GM19395 (cell line): Measurements from ENCODE around the gene MPC1.
A peak's percentile ranks its signal among the peaks of the same experiment; 100 is the strongest.
"Not testable (repeated sequence)": the region's sequence is repeated elsewhere in the genome, so short reads cannot be mapped to it uniquely, and the experiment has no call there.

ENCODE experiments used
- ATAC-seq: cut with Tn5 transposase; IDR thresholded peaks from one replicate; pipeline ENCODE4 v1.9.1; 2021; ENCODE audit warnings: mild to moderate bottlenecking, moderate library complexity; ENCODE audit not compliant: unreplicated experiment

The MPC1 gene

DNA sequence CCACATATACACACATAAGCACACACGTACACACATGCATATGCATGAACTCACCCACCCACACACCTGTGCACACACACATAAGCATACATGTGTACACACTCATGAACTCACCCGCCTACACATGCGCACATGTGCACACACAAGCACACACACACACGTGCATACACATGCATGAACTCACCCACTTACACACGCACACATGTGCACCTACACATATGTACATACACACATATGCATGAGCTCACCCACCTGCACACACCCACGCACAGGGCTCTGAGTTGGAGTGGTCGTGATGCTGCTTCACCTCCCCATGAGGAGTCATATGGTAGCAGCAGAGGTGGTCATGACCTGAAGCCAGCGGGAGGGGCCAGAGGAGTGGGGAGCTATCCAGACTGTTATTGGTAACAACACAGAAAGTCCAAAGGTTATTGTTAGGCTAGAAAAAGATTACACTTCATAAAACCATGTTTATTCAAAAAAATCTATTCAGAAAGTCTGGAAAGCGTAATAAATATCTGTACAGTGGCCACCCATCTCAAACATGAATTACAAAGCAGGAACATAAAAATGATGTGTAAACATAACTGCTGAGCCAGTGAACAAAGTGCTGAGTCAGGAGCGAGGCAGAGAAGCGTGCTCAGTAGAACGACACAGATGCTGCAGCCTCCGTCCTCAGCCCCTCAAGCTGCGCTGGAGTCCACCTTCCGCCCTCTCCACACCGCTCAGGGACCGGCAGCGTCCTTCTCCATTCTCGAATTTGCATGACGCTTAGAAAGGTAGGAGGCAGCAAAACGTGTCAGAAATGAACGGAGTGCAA lies 26.4 kb upstream of the MPC1 start:
- no peak for ATAC-seq

DNA sequence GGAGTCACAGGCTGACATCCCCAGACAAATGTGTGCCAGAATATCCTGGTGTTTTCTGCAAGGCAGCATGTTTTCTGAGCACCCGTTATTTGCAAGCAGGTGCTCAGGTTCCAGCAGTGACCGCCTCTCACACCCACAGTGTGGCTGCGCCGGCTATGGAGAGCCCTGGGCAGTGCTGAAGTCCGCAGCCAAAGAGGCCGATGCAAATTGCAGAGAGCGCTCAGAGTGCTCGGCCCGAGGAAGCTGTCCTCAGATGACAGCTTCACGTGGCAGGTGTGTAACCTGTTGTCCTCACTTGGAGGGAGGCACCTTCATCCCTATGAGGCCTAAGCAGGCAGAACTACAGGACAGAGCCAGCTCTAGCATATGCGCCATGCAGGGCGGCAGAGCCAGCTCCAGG lies 23.5 kb upstream of the MPC1 start:
- no peak for ATAC-seq

DNA sequence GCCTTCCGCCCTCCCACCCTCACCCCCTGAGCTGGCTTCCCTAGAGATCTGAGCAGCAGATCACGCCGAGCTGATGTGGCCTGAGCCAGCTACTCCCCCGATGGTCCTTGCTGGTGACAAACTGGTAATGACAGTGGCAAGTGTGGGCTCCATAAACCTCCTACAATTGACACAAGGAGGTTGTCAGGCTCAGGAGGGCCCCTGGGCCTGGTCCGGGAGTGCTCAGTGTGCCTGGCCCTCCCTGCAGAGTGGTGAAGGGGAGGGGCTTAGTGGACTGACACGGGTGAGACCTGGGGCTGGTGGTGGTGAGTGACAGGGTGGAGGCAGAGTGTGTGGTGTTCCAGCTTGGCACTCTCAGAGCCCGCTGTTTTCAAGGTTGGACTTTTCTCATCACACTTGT lies 22.6 kb upstream of the MPC1 start:
- ATAC-seq = no peak

DNA sequence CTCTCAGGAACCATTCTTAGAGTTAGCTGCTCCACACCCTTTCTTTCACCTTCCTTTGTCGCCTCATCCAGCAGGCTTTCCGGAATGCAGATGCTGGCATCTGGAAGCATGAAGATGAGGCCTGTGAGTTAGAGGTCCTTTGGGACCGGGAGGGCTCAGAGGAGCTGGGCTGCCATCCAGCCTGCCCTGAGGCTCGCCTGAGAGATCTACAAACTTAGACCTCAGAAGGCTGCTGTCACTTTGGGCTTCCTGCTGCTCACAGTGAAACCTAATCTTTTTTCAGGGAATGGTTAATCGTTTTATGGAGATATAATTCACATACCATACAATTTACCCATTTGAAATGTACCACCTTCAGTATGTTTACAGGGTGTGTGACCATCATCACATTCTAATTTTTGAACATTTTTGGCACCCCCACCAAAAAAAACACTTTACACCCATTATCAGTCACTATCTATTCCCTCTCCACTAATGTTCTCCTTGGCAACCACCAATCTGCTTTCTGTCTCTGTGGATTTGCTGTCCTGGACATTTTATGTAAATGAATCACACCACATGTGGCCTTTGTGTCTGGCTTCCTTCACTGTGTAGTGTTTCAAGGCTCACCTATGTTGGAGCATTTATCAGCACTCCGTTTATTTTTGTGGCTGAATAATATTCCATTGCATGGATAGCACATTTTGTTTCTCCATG lies 20.0 kb upstream of the MPC1 start:
- ATAC-seq = no peak

DNA sequence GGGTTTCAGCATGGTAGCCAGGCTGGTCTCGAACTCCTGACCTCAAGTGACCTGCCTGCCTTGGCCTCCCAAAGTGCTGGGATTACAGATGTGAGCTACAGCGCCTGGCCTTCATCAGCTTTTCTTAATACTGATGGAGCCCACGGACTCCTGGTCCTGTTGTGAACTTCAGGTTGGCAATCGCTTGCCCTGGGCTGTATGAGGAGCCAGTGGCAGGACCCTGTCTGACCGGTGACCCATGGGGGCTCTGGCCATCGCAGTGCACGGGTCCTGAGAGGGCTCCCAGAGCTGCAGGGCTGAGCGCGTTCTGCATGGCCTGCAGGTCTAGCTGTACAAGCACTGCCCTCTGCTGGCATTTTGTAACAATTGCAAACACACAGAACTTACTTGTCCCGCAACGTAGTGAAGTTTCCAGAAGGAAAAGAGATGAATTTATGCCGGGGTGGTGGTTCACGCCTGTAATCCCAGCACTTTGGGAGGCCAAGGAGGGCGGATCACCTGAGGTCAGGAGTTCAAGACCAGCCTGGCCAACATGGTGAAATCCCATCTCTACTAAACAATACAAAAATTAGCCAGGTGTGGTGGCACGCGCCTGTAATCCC lies 18.0 kb upstream of the MPC1 start:
- ATAC-seq = peak; percentile 85

DNA sequence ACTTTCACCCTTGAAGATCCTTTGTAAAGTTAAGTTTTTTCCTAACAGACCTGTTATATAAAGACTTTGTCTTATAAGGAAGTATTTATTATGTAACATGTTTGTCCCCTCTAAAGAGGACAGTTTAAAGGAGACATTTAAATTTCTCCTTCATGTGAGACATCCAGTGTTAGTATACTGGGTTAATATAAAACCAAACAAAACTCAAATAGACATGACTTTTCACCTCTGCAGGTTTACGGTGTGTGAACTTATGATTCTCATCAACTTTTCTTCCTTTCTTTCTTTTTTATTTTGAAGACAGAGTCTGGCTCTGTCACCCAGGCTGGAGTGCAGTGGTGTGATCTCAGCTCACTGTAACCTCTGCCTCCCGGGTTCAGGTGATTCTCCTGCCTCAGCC lies 17.4 kb upstream of the MPC1 start:
- ATAC-seq = no peak

DNA sequence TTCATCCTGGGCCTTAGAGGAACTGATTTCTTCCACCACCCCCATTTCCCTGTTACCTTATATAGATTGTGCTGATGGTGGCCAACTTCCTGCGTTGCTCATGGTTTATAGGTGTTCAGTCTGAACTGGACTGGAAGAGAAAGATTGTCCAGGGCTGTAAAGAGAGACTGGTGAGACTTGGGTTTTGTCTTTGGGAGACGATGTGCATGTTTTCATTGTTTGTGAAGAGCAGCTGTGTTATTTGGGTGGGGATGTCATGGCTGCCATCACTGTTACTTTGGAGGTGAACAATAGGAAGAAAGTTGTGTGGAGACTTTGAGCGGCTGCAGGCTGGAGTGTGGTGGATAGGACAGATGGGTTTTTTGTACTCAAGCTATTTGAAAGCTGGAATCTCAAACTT lies 15.6 kb upstream of the MPC1 start:
- ATAC-seq = no peak

DNA sequence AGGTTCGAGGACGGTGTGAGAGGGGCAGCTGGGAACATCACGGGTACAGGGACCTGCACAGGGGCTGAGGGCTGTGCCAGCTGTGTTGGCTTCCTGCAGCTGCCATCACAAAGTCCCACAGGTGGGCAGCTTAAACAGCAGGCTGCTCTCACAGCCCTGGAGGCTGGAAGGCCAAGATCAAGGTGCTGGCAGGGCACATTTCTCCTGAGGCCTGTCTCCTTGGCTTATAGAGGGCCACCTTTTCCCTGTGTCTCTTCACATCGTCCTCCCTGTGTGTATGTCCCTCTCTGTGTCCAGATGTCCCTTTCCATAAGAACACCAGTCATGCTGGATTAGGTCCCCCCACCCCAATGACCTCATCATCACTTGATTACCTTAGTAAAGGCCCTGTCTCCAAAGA lies 15.1 kb upstream of the MPC1 start:
- no peak for ATAC-seq

DNA sequence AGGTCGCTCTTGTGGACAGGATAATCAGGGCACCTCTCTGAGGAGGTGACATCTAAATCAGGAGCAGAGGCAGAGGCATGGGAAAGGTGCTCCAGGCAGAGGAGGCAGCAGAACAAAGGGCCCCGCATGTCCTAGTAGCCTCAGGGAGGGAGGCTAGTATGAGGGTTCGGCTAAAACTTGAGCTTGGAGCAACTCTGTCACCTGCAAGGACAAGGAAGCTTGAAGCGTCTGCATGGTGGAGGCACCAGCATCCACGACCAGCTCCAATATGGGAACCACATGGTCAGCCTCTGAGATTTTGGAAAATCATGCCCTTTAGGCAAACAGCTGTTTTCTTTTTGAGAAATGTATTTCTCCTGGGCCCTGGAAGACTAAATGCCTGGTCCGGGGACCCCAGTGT lies 13.0 kb upstream of the MPC1 start:
- no peak for ATAC-seq

DNA sequence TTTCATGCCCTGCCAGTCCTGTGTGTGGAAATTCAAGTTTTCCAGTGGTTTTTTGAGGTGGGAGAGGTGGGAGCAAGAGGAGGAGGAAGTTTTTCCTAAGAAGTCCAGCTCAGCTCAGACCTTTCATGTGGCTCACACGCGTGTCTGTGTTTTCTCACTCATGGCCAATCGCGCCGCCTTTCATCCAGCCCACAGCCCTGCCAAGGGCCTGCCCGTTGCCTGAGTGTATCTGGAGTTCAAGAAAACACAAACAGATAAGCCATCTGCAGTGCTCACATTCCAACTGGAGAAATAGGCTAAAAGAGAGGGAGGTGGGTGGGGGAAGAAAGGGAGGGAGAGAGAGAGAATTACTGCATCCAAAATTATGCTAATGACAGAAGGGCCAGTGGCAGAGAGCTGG lies 12.6 kb upstream of the MPC1 start:
- no peak for ATAC-seq

DNA sequence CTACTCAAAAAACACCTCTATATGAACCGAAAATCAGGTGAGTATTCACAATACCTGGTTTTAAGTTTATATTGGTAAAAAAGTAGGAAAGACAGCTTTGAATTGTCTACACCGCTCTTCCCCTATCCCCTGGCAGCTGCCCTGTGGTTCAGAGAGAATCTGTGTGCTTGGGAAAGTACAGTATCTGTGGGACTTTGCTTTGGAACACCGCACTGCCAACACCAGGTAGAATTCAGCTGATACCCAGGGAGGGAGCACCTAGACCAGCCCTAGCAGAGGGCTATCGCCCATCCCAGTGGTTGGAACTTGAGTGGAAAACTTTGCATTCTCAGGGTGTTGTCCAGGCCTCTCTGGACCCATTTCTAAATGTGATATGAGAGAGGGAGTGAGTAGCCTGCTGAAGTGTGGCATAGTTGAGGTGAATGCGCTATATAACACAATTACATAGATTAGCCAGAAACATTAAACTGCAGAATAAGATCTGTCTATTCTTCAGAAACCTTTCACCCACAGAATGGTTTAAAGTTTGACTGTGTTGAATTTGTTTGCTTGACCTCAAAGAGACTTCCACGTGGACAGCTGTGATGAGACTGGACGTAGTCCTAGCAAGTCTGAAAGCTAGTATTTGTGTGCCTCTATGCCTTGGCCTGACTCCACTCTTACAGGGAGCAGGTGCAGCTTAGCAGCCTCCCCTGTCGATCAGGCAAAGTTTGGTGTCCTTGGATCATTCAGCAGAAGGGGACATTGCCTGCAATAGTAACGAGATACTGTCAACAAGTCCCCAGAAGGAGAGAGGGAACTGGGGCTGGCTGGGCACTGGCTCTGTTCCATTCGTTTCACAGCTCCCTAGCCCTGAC lies 11.5 kb upstream of the MPC1 start:
- no peak for ATAC-seq

DNA sequence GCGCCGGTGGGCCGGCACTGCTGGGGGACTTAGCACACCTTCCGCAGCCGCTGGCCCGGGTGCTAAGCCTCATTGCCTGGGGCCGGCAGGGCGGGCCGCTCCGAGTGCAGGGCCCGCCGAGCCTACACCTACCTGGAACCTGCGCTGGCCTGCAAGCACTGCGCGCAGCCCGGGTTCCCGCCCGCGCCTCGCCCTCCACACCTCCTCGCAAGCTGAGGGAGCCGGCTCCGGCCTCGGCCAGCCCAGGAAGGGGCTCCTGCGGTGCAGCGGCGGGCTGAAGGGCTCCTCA lies 10.7 kb upstream of the MPC1 start:
- ATAC-seq = no peak

DNA sequence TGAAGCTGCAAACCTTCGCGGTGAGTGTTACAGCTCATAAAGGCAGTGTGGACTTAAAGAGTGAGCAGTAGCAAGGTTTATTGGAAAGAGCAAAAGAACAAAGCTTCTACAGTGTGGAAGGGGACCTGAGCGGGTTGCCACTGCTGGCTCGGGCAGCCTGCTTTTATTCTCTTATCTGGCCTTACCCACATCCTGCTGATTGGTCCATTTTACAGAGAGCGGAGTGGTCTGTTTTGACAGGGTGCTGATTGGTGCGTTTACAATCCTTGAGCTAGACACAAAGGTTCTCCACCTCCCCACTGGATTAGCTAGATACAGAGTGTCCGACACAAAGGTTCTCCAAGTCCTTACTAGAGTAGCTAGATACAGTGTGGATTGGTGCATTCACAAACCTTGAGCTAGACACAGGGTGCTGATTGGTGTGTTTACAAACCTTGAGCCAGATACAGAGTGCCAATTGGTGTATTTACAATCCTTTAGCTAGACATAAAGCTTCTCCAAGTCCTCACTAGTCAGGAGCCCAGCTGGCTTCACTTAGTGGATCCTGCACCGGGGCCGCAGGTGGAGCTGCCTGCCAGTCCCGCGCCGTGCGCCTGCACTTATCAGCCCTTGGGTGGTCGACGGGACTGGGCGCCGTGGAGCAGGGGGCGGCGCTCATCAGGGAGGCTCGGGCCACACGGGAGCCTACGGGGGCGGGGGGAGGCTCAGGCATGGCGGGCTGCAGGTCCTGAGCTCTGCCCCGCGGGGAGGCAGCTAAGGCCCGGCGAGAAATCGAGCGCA lies 10.2 kb upstream of the MPC1 start:
- not testable (repeated sequence) for ATAC-seq

DNA sequence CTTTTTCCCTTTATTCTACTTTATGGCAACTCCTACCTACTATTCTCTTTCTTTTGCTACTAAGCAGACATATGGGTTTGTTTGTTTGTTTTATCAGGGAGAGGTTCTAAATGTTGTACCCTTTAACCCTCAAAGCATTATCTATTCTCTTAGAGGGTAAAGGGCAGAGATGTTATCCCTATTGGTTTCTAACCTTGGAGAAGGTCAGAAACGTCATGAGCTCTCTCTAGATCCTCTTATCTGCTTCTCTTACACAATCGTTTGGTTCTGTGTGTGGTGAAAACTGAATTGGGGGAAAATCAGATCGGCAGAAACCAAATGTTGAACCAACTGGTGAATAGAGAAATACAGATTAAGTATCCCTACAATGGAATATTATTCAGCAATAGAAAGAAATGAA lies 6.4 kb upstream of the MPC1 start:
- no peak for ATAC-seq

DNA sequence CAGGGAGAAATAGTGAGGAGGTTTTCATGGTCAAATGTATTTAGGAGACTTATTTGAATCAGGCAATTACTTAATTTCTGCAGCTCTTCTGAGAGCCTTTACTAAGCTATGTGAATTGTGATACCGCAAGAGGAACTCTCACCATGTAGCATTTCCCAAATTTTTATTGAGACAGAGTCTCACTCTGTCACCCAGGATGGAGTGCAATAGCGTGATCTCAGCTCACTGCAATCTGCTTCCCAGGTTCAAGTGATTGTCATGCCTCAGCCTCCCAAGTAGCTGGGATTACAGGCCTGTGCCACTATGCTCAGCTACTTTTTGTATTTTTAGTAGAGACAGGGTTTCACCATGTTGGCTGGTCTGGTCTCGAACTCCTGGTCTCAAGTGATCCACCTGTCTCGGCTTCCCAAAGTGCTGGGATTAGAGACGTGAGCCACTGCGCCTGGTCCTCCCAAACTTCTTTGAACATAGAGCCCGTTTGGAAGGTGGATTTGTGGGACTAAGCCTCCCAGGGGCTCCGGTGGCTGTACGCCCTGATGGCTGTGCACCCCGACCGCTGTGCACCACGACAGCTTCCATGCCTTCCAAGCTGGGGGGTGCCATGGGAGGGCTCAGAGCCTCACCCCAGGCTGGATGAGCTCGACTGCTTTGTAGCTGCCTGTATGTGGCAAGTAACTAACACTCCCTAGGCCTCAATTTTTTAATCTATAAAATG lies 5.7 kb upstream of the MPC1 start:
- no peak for ATAC-seq

DNA sequence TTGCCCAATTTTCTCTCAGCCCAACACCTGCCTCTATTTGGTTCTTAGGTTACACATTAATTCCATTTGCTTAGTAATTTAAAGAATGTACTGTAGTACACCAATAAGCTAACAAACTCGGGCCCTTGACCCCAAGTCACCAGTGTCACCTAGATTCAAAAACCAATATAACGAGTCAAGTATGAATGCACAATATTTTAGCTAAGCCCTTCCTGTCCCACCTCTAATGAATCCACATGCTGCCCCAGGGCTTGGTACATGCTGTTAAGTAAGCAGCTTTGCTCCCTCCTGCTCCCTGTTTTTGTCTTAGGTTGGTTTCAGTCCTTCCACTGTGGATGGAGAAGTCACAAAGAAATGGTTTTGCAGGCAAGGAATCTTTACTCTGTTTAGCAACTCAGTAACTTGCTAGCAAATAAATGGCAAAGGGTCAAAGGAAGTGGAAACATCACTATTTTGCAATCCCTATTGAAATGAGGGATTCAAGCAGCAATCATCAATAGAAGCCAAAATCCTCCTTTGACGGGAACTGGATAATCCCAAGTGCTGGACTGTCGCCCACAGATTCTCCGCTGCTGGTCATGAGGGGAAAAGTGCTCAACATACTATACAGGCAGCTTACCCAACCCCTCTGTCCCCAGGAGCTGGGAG lies 5.0 kb upstream of the MPC1 start:
- ATAC-seq = no peak

DNA sequence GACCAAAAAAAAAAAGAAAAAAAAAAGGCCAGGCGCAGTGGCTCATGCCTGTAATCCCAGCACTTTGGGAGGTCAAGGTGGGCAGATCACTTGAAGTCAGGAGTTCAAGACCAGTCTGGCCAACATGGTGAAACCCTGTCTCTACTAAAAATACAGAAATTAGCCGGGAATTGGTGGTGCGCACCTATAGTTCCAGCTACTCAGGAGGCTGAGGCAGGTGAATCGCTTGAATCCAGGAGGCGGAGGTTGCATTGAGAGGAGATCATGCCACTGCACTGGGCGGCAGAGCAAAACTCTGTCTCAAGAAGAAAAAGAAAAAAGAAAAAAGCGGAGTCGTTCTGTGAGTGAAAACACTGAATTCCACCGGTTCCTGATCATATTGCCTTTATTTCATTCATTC lies 4.4 kb upstream of the MPC1 start:
- ATAC-seq = not testable (repeated sequence)

DNA sequence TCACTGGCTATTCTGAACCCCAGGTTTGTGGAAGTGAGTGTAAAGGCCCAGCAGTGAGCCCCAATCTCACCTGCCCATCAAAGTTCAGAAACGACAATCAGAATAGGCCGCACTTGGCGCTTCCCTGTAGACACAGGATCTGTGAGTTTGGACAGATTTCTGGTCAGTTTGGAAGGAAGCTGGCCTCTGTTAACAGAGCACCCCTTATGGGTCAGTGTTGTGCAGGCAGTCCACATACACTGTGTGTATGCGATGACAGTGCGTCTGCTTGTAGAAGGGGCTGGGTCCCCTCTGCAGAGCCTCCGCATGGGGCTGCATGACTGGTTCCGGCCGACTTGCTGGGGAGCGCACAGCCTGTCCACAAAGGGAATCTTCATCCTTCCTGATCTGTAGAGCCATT lies 3.4 kb upstream of the MPC1 start:
- no peak for ATAC-seq

DNA sequence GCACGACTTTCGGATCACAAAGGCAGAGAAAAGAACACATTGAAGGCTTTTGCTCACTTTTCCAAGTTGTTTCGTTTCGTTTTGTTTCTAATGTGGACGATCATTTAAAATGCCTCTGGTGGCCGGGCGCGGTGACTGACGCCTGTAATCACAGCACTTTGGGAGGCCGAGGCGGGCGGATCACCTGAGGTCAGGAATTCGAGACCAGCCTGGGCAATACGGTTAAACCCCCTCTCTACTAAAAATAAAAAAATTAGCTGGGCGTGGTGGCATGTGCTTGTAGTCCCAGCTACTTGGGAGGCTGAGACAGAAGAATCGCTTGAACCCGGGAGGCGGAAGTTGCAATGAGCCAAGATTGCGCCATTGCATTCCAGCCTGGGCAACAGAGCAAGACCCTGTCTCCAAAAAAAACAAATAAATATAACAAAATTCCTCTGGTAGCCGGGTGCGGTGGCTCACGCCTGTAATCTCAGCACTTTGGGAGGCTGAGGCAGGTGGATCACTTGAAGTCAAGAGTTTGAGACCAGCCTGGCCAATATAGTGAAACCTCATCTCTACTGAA lies 1.1 kb upstream of the MPC1 start:
- peak; percentile 4 for ATAC-seq
